Sigmoid colon (tissue), 4 donors: ENCODE results near the gene ARF1.

ENCODE experiments used
- CTCF ChIP-seq, 4 experiments: fragments of 450-650 bp in 3 of 4; fragments of 200-600 bp in 1 of 4; IDR thresholded peaks; one replicate each; pipeline ENCODE4 v1.5.1; 2016 to 2019; ENCODE audit warnings: antibody characterized with exemption in 4 of 4, mild to moderate bottlenecking in 3 of 4, moderate library complexity in 2 of 4
- POLR2A ChIP-seq, 2 donors: fragments of 450-650 bp; IDR thresholded peaks; one replicate each; pipeline ENCODE4 v1.6.1; 2016; ENCODE audit warnings: antibody characterized with exemption in 2 of 2, mild to moderate bottlenecking in 2 of 2, moderate library complexity in 2 of 2
- POLR2AphosphoS5 ChIP-seq, 4 donors: sonication (generic); formaldehyde crosslinking; IDR thresholded peaks; one replicate each; pipeline ENCODE4 v1.6.1; 2017; ENCODE audit warnings: antibody characterized with exemption in 4 of 4

GRCh38 chr1:228060458-228061190 lies 21.9 kb upstream of the ARF1 start:
- TF ChIP-seq POLR2A (IDR thresholded peaks at IDR 0.05): no peak
- no peak for TF ChIP-seq POLR2AphosphoS5 (IDR thresholded peaks at IDR 0.05)
- no peak for TF ChIP-seq CTCF (IDR thresholded peaks at IDR 0.05)
